RPMI8226 (cell line): Measurements from ENCODE around the gene C3orf49.

Source experiments
- DNase-seq: peaks from one replicate; pipeline ENCODE4 v3.0.0-alpha.2; 2015

Gene C3orf49

GRCh38 chr3:63819151-63819398 lies at the start of gene C3orf49:
Gene C3orf49, plus strand, starts transcription at chr3:63819299. Its CDS starts 173 bp downstream, at chr3:63819472.
- DNase-seq: no peak

- no peak for DNase-seq
These were observed 44.3 kb upstream of the C3orf49 start for GRCh38 chr3:63774781-63775180.

DNA sequence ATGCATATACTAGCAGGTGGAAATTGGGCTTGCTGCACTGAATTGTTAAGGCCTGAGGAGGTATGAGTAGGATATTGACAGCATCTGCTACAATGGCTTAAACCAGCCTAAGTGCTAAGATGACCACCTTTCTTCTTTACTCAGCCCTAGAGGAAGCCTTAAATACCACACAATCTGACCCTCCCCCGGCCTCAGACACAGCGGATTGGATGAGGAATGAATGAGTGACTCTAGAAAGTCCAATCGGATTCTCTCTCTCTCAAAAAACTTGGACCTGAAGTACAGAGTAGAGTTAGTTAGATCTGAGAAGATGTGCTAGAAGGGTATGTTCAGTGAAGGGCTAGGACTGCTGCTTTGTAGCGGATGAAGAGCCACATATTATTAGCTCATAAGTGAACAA lies 39.9 kb upstream of the C3orf49 start:
- no peak for DNase-seq

GRCh38 chr3:63791974-63792373 lies 27.1 kb upstream of the C3orf49 start:
- DNase-seq: peak; percentile 10

DNA sequence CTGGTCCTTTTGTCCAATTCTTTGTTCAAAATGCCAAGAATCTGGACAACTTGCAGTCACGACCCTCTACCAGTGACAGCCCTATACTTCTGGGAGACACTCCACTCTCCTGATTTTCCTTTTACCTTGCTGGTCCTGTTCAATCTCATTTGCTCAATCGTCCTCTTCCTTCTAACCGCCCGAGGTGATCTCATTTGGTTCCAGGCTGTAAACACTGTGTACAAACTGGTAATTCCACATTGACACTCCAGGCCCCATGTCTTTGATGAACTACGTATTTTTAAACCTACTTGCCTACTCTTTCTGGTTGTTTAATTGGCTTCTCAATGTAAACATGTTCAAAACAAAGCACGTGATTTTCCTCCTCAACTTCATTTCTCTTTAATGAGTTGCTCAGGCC lies 23.7 kb upstream of the C3orf49 start:
- DNase-seq: no peak

- DNase-seq: no peak
These were observed 20.6 kb upstream of the C3orf49 start for GRCh38 chr3:63798544-63798943.

DNA sequence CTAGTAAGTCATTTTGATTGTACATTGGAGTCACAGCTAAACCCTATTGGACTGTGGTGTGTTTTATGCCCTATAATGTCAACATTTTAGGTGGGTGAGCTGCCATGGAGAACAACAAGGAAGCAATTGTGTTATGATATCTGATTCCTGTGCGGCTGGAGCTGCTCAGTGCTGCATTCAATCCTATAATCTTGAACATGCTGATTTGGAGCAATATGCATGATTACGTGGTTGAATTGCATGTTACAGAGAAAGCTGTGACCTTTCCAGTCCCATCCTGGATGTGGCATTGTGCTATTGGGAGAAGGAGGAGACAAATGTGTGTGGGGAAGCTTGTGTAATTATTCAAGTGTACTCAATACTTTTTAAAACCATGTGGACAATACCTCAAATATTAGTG lies 20.1 kb upstream of the C3orf49 start:
- DNase-seq: no peak

DNA sequence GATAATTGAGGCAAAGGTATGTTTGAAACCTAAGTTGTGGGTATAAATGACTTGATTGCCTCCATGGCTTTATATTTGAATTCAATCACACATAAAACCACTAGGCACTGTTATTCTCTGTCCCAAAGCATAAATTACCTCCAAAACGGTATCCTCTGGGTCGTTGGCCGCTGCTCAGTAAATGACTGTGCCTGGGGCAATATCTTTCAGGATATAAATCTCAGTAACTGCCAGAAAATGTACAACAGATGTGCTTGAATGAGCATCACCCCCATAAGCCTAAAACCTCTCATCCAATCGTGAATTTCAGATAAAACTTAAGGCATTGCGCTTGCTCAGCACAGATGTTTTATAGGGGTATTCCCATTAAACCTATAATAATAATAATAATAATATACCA lies 19.0 kb upstream of the C3orf49 start:
- DNase-seq: no peak

DNA sequence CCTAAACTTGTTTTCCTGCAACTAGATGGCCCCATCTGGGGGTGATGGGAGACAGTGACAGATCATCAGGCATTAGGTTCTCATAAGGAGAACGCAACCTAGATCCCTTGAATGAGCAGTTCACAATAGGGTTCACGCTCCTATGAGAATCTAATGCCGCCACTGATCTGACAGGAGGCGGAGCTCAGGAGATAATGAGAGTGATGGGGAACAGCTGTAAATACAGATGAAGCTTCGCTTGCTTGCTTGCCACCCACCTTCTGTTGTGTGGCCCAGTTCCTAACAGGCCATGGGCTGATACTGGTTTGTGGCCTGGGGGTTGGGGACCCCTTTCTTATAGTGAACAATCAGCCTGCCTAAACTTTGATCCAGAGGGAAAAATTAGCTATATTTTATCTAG lies 15.2 kb upstream of the C3orf49 start:
- DNase-seq: no peak

DNA sequence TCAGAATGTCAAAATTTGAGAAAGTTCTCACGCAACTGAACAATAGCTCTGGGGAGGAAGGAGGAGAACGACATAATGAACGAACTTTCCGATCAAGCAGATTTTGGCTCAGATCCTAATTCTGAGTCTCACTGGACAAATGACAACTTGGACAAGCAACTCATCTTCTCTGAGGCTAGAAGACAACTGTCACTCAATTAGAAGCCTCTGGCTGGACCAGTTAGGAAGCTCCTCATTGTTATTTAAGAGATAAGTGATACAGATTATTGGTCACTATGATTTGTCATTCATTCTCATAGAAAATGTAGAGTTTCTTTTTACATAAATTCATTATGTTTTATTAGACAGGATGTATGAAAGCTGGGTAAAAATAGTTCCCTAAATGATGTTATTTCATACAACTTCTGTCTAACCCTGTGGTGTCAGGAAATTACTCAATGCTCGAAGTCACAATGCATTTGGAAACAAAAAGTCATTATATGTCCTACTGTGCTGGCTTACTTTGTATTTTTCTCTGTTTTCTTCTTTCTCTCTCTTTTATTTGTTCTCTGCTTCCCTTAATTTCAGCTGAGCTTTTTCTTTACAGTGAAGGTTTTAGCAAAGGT lies 11.0 kb upstream of the C3orf49 start:
- DNase-seq: no peak

DNA sequence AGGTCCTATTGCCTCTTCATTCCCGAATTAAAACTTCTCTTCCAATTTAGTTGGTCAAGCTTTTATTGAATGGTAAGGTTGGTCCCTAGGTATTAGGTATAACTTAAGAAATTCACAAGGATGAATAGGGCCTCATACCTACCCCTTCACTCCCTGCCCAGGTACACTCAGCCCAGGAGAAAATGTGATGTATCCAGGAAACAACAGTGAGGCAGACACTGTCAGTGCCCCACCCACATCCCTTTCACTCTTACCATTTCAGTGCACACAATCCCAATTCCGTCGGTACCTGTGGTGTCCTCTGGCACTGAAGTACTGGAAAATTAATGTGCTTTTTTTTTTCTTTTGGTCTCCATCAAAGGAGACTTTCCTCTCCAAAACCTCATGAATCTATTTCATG lies 10.5 kb upstream of the C3orf49 start:
- no peak for DNase-seq

DNA sequence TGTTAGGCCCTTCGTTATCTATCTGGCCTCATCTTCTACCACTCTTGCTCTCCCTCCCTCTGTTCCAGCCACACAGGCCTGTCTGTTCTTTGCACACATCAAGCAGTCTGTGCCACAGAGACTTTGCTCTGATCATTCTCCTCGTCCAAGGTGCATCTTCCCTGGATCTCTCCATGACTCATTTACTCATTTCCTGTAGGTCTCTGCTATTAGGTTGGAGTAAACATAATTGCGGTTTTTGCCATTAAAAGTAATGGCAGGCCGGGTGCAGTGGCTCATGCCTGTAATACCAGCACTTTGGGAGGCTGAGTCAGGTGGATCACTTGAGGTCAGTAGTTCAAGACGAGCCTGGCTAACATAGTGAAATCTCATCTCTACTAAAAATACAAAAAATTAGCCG lies 9.5 kb upstream of the C3orf49 start:
- no peak for DNase-seq

GRCh38 chr3:63814237-63814636 lies 4.9 kb upstream of the C3orf49 start:
- no peak for DNase-seq

DNA sequence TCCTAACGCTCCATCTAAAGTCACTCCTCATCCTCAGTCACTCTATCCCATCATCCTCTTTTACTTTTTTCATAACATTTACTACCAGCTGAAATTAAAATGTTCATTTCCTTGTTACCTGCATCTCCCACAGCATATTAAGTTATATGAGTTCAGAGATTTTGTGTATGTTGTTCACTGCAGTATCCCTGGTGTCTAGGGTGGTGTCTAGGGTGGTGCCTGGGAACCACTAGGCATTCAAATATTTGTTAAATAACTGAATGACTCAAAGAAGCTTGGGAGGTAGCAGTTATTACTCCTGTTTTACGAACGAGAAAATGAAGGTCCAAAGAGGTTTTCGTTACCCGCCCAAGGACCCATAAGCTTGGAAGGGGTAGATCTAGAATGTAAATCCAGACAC lies 1.9 kb upstream of the C3orf49 start:
- no peak for DNase-seq

- peak; percentile 68 for DNase-seq
These were observed 583 bp upstream of the C3orf49 start for GRCh38 chr3:63818282-63819150.

- DNase-seq: no peak
These were observed 5.2 kb downstream of the C3orf49 start for GRCh38 chr3:63824309-63824708.

GRCh38 chr3:63830526-63830925 lies 11.4 kb downstream of the C3orf49 start:
- no peak for DNase-seq

DNA sequence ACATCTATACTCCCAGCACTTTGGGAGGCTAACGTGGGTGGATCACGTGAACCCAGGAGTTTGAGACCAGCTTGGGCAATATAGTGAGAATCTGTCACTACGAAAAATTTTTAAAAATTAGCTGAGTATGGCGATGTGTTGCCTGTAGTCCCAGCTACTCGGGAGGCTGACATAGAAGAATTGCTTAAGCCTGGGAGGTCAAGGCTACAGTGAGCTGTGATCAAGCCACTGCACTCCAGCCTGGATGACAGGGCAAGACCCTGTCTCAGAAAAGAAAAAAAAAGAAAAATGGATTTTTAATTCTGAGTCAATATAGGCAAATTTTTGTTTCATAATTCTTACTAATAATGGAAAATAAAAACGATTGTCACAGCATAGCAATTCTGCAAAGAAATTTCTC lies 13.3 kb downstream of the C3orf49 start:
- DNase-seq: no peak

DNA sequence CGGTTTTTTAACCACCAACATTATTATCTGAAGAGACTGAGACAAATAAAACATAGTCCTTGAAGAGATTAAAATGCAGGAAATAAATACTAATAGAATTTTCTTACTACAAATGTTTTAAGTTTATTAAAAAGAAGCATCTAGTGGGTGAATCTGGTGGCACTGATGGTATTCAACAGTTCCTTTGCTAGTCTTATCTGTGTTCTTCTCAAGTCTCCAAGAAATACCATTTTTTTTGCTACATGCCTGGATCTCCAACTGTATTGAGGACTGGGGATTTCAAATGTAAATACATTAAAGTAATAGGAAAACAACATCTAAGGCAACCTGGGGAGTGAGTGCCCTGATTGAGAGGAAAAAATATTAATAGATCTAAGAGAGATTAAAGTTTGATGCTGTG lies 22.6 kb downstream of the C3orf49 start:
- DNase-seq: no peak

GRCh38 chr3:63842127-63842526 lies 23.0 kb downstream of the C3orf49 start:
- DNase-seq: no peak

GRCh38 chr3:63845215-63845614 lies 26.1 kb downstream of the C3orf49 start:
- DNase-seq: no peak

DNA sequence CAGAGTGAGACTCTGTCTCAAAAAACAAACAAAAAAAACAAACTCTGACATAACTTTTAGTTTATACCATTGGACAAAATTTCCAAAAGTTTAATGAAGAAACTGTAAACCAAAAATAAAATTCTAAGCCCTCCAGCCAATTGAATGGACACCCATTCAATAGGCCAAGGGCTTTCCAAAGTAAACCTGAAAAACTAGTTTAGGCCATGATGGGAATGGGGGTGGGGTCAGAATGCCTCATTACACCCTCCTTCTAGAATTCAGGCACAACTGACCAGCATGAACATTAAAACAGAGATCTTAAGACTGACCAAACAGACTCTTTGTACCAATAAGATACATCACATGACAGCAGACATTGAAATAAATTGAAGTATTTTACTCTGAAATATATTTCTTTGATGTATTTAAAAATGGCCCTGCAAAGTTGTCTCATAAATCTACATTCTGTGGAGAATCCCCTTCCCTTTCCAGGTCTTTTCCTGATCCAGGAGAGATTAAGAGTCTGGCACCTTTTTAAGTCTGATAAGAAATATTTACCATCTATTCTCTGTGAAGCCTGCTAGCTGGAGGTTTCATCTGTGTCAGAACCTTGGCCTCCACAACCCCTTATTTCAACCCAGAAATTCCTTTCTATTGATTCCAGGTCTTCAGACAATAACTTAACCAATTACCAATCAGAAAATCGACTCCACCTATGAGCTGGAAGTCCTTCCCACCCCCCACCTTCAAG lies 28.8 kb downstream of the C3orf49 start:
- no peak for DNase-seq

DNA sequence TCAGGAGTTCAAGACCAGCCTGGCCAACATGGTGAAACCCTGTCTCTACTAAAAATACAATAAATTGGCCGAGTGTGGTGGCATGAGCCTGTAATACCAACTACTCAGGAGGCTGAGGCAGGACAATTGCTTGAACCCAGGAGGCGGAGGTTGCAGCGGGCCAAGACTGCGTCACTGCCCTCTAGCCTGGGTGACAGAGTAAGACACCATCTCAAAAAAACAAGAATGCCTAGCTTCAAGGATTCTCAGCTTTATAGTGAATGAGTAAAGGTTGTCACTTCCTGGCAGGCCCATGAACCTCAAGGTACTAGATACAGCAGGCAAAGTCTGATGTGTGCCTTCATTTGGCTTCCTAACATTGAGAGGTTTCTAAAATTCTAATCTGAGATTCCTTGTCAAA lies 30.1 kb downstream of the C3orf49 start:
- DNase-seq: no peak

GRCh38 chr3:63851287-63851686 lies 32.2 kb downstream of the C3orf49 start:
- DNase-seq: no peak
